CD4-positive, alpha-beta T cell treated with Interleukin-17A for 4 hours (primary cell): ENCODE measurements around the gene UNK.

Experiments used
- DNase-seq: peaks from one replicate; pipeline ENCODE4 v3.0.0-alpha.2; 2020; ENCODE audit warnings: mixed read lengths

UNK gene

DNA sequence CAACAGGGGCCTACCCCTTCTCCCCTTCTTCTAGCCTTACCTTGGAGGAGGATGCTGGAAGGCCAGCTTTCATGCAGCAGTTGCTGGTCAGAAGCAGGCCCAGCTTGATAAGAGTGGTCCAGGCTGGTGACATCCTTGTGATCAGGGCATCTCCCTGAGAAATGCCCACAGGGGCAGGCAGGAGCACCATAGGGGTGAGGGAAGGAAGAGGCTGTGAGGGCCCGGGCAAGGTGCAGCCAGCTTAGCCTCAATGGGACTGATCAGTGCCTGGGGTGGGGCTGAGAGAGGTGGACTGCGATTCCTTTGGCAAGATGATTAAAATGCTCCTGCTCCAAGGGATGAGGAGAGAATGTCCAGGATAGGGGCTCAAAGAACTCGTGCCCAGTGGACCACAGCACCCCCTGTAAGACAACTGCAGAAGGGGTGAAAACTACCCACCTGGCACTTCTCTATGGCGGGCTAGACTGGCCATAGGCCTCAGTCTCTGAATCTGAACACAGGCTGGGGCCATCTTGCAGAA lies 10.1 kb upstream of the UNK start:
- DNase-seq: no peak

DNA sequence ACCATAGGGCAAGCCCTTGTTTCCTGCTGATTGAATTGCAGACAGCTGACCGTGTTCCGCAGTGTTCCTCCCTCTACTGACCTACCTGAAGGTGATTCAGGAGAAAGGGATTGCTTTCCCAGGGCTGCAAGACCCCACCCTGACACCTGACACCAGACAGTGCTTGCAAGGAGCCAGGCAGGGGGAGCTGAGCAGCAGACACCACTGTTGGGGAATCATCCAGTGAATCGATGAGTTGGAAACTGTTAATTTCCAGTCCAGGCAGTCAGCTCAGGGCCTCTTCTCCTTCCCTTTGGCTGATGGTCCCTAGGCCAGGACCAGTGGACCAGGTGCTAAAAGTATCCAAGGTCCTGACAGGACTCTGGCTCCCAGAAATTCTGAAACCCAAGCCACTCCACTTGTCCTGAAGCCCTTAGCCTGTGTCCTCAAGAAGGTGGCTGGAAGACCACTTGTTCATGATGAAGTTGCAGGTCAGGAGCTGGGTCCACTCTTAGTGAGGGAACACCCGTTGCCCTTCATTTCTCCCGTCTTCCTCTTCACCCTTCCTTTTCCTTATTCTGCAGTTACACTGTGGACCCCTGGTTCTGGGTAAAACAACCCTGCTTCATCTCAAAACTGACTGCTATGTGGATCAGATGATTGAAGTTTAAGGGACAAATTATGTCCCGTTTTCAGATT lies 9.5 kb upstream of the UNK start:
- no peak for DNase-seq

DNA sequence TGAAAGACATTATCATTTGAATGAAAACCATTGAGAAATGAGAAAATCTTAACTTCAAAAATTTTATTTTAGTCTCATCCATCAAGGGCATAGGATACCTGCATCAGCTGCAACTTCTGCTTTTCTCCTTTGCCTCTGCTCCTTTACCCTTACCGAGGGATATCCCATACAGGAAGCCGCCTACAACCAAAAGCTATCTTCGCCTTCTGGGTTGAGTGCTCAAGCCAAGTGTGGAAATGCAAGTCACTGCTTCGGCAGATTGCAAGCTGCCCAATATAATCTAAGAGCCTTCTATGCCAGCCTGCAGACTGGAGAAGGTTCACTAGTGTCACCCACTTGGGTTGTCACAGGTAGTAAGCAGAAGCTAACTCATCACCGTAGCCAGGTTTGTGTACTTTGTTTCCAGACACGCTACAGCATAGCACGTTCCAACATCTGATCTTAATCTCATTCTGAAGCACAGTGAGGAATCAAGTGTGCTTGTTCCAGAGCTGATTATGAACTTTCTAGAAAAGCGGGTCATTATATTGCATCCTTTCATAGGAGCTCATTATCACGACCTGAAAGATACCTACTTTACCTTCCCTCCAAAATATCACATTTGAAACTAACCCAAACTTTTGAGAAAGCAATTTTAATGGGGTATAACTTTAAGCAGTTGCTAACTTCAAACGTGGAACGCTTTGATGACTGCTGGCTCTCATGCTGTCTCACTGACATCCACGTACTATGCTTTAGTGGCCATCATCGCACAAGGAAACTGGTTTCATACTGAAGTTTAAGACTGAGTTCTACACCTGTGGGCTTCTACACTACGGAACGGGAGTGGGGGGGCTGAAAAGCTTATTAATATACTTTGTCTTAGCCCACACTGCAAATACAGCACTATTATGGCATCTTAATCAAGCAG lies 8.0 kb upstream of the UNK start:
- no peak for DNase-seq

DNA sequence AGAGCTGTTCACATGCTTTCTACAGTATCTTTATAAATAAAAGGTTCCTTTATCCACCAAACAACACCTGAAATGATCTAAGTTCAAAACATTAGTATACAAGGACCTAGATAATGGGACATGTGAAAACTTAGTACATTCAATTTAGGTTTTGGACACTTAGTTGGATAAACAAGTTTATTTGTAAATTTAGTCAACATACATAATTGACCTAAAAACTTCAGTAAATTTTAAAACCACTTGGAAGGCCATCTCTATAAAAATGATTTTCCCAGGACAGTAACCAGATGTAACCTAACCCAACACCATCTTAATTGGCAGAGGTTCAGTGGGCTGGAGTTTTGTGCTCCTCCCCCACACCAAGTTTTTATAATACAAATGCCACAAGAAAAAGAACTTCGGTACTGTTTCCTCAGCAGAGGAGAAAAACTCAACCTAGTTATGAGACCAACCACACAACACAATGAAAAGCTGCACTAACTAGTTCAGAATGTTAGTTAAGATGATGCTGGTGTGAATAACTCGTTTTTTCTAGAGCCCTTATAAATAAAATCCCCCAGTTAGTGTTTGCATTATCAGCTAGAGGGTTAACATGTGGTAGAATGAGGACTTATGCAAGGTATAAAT lies 7.2 kb upstream of the UNK start:
- no peak for DNase-seq

DNA sequence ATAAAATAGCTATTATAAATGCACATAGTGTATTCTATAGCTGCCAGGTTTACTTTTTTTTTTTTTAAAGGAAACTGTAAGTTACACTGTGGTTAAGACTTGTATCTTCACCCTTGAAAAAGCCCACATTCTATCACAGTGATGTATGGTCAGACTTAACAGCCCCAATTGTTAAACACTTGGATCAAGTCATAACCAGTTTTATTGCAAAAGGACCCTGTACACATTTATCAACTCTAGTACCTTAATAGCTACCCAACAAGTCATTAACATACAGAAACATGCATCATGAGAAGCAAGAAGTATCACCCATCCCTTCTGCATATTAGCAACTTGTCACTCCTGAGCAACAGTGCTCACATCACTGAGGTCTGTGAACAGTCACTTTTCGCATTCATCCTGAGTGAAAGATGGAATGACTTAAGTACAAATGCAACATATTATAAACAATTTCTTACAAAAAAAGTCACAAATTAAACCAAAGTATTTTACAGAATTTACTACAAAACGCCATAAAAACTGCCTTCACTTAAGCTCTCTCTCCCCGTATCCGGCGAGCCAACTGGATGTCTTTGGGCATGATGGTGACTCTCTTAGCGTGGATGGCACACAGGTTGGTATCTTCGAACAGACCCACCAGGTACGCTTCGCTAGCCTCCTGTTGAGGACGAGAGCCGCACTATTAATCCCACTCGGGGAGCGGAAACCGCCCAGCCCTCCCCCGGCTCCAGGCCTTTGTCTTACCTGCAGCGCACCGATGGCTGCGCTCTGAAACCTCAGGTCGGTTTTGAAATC lies 6.3 kb upstream of the UNK start:
- DNase-seq: peak; percentile 50

DNA sequence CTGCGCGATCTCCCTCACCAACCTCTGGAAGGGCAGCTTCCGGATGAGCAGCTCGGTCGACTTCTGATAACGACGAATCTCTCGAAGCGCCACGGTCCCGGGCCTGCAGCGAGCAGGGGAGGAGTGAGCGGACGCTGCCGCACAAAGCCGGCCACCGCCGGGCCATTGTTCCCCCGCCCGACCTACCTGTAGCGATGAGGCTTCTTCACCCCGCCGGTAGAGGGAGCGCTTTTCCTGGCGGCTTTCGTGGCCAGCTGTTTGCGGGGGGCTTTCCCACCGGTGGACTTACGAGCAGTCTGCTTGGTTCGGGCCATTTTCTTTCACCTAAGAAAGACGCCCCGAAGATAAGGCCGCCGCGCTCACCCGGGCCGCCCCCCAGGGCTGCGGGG lies 5.8 kb upstream of the UNK start:
- no peak for DNase-seq

DNA sequence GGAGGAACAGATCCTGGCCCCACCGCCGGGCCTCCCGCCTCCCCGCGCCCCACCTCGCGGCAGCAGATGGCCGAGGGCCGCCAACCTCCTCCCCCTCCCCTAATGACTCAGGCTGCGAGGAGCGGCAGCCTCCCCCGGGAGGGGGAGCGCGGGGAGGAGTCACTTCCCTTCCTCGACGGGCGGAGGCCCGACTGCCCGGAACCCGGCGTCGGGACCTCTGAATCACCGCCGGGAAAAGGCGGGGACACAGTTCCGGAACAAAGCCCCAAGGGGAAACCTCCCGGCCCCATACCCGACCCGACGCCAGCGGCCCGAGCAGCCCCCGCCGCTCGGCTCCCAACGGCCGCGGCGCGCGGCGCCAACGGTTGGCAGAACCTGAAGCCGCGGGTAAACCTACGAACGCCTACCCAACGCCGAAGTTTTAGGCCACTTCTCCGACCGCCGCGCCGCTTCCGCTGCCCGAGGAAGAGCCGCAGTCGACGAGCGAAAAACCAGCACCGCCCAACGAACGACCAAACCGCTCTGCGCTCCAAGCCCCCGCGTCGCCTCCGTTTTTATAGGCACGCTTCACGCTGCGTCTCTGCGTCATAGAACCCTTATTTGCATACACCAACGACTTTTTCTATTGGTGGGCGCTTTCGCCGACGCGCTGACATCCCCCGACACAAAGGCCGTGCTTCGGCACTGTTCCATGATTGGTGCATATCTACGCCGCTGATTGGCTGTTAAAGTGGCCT lies 5.2 kb upstream of the UNK start:
- DNase-seq: peak; percentile 94

DNA sequence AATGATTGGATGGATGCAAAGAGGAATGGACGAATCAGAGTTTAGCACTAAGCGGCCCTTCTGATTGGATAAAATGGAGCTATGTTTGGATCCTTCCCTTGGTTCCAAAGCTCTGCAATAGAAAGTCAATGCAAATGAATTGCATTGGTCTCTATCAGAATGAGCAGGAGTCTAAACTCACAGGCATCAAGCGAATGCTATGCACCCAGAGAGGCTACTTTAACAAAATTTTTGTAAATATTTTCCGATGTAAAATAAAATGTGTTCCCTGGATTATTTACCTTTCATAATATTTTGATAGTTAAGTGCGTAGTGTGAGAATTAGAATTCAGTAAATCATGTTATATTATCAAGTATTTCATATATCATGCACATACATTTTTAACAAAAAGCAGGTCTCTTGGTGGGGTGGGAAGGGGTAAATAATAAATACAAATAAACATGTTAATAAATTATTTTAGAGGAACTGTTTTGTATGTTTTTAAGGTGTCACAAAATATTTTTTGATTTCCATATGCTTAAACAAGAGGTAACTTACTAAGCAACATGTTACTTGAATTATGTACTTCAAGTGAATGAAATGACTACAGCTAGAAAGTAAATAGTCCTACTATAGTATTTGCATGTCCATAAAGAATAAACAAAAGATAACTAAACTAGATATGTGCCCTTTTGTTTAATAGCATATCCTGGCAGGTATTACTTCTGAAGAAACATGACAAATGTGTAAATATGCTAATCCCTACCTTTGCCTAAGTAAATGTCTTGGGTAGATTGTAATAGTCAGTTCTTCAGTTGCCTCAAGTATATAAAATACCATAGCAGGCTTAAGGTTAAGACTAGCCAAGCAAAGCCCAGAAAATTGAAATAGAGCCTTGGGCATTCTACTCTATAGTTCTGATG lies 4.4 kb upstream of the UNK start:
- DNase-seq: no peak

DNA sequence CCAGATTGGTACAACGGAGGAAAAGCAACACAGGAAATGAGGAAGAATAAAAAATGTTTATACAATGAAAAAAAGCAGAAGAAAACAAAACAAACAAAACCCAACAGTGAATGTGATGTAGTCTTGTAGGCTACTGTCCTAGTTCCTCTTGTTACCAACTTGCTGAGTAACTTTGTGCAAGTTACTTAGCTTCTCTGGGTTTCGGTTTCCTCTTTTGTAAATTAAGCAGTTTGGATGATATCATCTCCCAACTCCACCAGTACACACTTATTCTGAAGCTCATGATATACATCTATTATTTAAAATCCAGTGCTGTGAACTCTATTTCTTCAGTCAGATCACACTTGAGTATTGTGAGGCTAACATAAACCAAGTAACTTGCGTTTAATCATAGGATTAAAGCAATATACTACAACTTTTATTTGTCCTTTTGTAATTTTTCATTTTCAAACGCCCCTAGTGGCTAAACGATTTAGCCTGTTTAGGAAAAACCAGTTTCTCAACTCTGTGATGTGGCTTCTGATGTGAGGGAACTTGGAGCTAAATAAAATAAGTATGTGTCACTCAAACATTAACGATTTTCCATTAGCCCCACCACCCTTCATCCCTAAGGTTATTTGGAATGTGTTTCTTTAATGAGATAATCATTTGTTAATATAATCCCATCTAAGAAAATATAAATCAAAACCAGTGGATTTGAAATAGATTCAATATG lies 1.4 kb upstream of the UNK start:
- no peak for DNase-seq

DNA sequence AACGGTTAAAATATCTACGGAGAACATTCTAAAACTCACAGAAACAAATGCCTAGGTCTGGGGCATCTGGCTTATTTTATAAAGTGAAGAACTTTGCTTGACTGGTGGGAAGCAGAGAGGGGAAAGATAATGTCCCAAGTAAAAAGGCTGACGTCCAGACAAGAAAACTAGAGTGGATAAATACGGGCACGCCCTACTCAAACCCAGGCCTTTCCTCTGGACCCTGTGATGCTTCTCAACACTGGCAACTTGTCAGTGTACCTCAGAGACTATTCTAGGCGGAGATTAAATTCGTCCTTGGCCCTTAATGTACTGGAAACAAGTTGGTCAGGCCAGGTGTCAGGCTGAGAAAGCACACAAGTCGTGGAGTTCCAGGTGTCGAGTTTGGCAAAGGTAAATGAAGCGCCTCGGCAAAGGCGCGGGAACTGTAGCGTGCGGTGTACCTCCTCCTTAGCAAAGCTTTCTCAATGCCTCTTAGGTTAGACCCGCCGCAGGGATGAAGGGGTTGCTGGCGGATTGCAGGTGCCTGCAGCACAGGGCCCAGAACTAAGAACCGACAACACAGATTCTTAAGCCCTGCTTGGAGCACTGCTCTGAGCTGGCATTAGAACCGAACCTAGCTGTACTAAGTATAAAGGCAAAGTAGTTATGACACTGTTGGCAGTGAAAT lies 668 bp upstream of the UNK start:
- DNase-seq: no peak

DNA sequence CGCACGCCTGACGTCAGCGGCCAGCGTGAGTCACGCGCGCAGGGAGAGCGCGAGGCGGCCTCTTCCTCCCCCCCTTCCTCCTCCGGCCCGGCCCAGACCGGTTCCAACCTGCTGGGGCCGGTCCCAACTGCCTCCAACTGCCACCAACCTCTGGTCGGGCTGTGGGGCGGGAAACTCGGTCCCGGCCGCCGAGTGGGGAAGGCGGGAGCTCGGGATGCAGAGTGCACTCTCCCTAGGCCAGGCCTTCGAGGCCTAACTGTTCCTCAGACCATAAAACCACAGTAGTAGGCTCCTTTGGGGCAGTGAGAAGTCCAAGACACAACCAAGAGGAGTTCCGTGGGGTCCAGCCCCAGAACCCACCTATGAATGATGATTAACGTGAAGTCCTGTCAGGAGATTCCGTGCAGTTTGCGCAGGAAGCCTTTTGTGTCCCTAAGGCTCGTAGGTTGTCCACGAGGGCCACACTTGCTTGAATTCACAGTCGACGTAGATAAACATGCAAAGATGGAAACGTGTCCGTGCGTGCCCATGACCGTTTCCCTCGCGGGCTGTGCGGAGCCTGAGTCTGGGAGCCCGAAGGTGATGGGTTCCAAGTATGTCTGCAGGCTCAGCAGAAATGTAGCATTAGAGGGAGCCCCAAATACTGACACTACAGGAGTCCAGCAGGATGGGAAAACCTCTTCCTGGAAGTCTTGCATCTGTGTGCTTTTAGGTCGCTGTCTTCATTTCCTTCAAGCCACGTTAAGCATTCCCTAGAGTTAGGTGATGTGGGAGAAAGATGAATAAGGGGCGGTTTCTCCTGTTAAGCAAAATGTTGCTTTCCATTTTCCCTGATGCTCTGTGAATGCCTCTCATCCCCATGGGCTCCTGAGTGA lies 647 bp downstream of the UNK start:
- DNase-seq: peak; percentile 91

DNA sequence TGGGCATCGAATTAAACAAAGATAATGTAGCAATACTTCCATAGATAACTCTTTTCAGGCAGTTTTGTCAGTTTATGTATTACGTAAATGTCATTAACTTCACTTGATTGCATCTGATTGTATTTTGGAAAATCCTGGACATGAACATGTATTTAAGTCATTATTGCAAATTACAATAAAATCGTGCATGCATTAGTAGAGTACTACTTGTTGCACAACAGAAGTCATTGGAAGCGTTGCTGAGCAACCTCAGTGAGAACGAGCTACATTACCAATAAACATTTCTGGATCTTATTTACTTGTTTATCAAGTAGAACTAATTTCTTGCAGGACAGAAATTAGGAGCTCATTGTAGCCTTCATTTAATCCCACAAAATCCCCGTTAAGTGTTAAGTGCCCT lies 6.6 kb downstream of the UNK start:
- DNase-seq: no peak

DNA sequence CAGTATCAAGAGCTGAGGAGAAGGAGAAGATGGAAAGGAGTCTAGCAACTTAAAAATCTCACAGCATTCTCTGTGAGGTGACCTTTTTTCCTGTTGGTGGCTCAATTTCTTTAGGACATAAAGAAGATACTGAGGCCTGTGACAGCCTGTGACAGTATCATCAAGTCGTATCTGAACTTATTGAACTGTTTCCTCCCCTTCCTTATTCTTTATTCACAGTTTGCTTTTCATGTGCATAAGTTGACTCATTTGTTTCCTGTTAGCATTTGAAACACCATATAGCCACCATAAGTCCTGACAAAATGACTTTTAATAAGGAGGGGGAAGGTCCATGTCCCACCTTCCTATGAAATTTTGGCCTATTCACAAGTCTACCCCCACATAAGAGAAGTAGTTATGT lies 8.9 kb downstream of the UNK start:
- no peak for DNase-seq

DNA sequence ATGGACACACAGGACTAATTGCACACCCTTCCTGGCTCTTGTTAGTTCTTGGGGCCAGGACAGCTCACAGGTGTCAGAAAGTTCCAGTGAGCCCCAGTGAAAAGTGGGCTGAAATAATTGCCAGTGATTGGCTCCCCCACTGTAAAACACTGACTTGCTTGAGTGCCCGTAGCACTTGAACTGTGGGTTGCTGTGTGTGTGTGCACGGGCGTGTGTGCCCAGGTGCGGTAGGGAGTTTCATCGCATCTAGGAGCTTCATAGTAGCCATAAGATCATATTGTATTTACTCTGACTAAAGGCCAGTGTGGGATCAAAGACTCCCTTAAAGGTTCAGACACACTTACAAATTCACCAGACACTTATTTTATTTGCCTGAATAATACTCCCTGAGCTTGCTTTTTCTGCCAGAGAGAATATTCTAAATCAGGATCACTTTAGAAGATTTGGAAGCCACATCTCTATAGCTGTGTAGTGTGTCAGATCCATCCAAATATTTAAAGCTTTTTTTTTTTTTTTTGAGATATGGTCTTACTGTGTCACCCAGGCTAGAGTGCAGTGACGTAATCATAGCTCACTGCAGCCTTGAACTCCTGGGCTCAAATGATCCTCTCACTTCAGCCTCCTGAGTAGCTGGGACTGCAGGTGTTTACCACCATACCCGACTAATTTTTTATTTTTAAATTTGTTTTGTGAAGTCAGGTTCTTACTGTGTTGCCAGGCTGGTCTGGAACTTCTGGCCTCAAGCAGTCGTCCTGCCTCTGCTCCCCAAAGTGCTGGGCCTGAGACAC lies 11.4 kb downstream of the UNK start:
- no peak for DNase-seq

DNA sequence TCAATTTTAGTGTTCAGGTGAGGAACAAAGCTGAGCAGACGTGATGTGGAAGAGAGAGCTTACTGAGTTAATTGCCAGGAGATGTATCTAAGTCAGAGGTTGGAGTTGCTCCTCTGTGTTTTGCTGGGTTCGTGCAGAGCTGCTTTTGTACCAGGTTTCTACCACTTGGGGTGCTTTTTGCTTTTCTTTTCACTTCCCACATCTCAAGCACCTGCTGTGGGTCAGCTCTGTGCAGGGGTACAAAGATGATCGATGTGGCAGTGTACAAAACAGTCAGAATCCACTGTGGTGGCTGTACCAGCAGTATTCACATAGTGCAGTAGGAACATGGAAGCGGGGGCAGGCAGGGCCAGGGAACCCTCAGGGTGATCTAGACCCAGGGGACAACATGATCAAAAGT lies 14.8 kb downstream of the UNK start:
- DNase-seq: no peak

DNA sequence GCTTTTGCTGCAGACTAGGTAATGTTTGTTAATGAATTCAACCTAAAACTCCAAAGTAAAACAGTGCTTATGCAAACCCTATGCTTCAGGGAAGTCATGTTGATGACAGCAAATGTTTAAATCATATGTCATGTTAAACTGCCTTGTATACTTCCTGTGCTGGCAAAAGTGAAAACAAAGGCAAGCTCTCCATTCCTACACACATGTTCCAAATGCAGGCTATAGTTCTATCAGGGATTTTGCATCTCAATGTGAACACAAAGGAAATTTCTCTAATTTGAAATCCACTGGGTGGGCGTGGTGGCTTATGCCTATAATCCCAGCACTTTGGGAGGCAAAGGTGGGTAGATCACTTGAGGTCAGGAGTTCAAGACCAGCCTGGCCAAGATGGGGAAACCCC lies 19.3 kb downstream of the UNK start:
- no peak for DNase-seq

DNA sequence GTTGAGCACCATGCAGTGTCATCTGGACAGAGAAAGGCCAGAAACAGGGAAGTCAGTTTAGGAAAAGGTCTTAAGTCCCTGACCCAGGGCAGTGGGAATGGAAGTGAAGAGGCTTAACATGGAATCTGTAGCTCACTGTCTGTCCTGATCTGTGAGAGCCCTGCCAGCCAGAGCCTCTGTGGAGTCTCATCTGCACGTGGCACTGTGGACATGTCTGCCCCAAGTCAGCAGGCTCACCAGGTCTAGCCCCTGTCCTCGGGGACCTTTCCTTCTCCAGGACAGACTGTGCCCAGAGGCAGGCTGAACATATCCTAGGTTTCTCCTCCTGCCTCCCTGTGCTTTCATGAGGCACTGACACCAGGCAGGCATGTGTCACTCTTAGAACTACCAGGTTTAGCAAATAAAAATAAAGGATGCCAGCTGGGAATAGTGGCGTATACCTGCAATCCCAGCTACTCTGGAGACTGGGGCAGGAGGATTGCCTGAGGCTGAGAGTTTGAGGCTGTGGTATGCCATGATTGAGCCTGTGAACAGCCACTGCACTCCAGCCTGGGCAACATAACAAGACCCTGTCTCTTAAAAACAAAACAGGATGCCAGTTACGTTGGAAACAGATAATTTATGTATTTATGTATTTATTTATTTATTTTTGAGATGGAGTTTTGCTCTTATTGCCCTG lies 22.4 kb downstream of the UNK start:
- no peak for DNase-seq
